Stimulated activated naive CD8-positive, alpha-beta T cell treated with anti-CD3 and anti-CD28 coated beads, Interleukin-15, Interleukin-2, amounts not matched to agents 100 ng/mL and 50 ng/mL, for 24 hours (primary cell): ENCODE measurements around the gene ACTG1.

Experiments
- H3K27ac Mint-ChIP-seq: one replicate; pipeline ENCODE4 v1.8.0; 2021; ENCODE audit warnings: mild to moderate bottlenecking, mixed read lengths
- H3K27me3 Mint-ChIP-seq: one replicate; pipeline ENCODE4 v1.8.0; 2021; ENCODE audit warnings: mixed read lengths
- H3K36me3 Mint-ChIP-seq: one replicate; pipeline ENCODE4 v1.8.0; 2021; ENCODE audit warnings: low read depth, mixed read lengths
- H3K4me1 Mint-ChIP-seq: one replicate; pipeline ENCODE4 v1.8.0; 2021; ENCODE audit warnings: low read depth, mixed read lengths
- H3K4me3 Mint-ChIP-seq: one replicate; pipeline ENCODE4 v1.8.0; 2021; ENCODE audit warnings: mild to moderate bottlenecking, mixed read lengths
- H3K9me3 Mint-ChIP-seq: one replicate; pipeline ENCODE4 v1.8.0; 2021; ENCODE audit warnings: mixed read lengths

ACTG1 gene

GRCh38 chr17:81528651-81529436 lies 16.2 kb upstream of the ACTG1 start:
- Mint-ChIP-seq H3K36me3 (no peaks in the 10 kb centered on the region), H3K4me3 (no peak overlapping the region), H3K27me3 (no peaks in the 10 kb centered on the region), H3K27ac (no peak overlapping the region), H3K9me3 (no peaks in the 10 kb centered on the region), H3K4me1 (no peaks in the 10 kb centered on the region)

- Mint-ChIP-seq H3K9me3 (no peaks in the 10 kb centered on the region), H3K36me3 (no peaks in the 10 kb centered on the region), H3K27me3 (no peaks in the 10 kb centered on the region), H3K4me1 (no peaks in the 10 kb centered on the region), H3K4me3 (no peak overlapping the region), H3K27ac (no peak overlapping the region)
Measured at GRCh38 chr17:81528384-81528650, 15.7 kb upstream of the ACTG1 start.

- Mint-ChIP-seq H3K9me3 (no peaks in the 10 kb centered on the region), H3K4me3 (no peak within 1 kb of the TSS), H3K27me3 (no peaks in the 10 kb centered on the region), H3K4me1 (no peaks in the 10 kb centered on the region), H3K27ac (no peak within 1 kb of the TSS), H3K36me3 (no peaks in the 10 kb centered on the region)
Measured at GRCh38 chr17:81527591-81528383, 15.2 kb upstream of the ACTG1 start, which contains the start of gene FSCN2. TSS of gene FSCN2 (plus strand) at chr17:81528377. CDS start at chr17:81528532, 155 bp downstream.

GRCh38 chr17:81526662-81527571 lies 14.3 kb upstream of the ACTG1 start:
- no peak overlapping the region for H3K27ac Mint-ChIP-seq
- no peak overlapping the region for H3K4me3 Mint-ChIP-seq
- H3K27me3 Mint-ChIP-seq: no peaks in the 10 kb centered on the region

GRCh38 chr17:81524865-81525159 lies 12.2 kb upstream of the ACTG1 start:
- H3K9me3 Mint-ChIP-seq: no peaks in the 10 kb centered on the region
- H3K27ac Mint-ChIP-seq: no peak overlapping the region
- H3K36me3 Mint-ChIP-seq: no peaks in the 10 kb centered on the region
- H3K4me1 Mint-ChIP-seq: peaks cover 3% of the 10 kb centered on the region
- H3K4me3 Mint-ChIP-seq: no peak overlapping the region
- no peaks in the 10 kb centered on the region for H3K27me3 Mint-ChIP-seq

More at GRCh38 chr17:81526662-81527571, 14.3 kb upstream of the ACTG1 start:
- Mint-ChIP-seq H3K36me3 (no peaks in the 10 kb centered on the region), H3K9me3 (no peaks in the 10 kb centered on the region), H3K4me1 (no peaks in the 10 kb centered on the region)

- Mint-ChIP-seq H3K27me3 (no peaks in the 10 kb centered on the region), H3K4me3 (no peak overlapping the region), H3K27ac (no peak overlapping the region), H3K36me3 (no peaks in the 10 kb centered on the region), H3K9me3 (no peaks in the 10 kb centered on the region), H3K4me1 (peaks cover 3% of the 10 kb centered on the region)
Measured at GRCh38 chr17:81524039-81524864, 11.7 kb upstream of the ACTG1 start.

GRCh38 chr17:81523402-81524038 lies 10.9 kb upstream of the ACTG1 start:
- H3K27ac Mint-ChIP-seq: no peak overlapping the region
- no peak overlapping the region for H3K4me3 Mint-ChIP-seq
- no peaks in the 10 kb centered on the region for H3K27me3 Mint-ChIP-seq
- H3K9me3 Mint-ChIP-seq: no peaks in the 10 kb centered on the region
- H3K36me3 Mint-ChIP-seq: no peaks in the 10 kb centered on the region
- H3K4me1 Mint-ChIP-seq: peaks cover 5% of the 10 kb centered on the region

GRCh38 chr17:81522491-81523401 lies 10.1 kb upstream of the ACTG1 start:
- peaks cover 12% of the 10 kb centered on the region for H3K4me1 Mint-ChIP-seq
- H3K27ac Mint-ChIP-seq: no peak overlapping the region
- no peaks in the 10 kb centered on the region for H3K9me3 Mint-ChIP-seq
- no peaks in the 10 kb centered on the region for H3K36me3 Mint-ChIP-seq
- H3K4me3 Mint-ChIP-seq: no peak overlapping the region
- H3K27me3 Mint-ChIP-seq: no peaks in the 10 kb centered on the region

GRCh38 chr17:81520021-81520901 lies 7.7 kb upstream of the ACTG1 start:
- Mint-ChIP-seq H3K9me3 (no peaks in the 10 kb centered on the region), H3K4me3 (no peak overlapping the region), H3K36me3 (no peaks in the 10 kb centered on the region), H3K4me1 (peaks cover 24% of the 10 kb centered on the region), H3K27me3 (no peaks in the 10 kb centered on the region), H3K27ac (no peak overlapping the region)

- H3K9me3 Mint-ChIP-seq: no peaks in the 10 kb centered on the region
- H3K4me1 Mint-ChIP-seq: peaks cover 24% of the 10 kb centered on the region
- no peak overlapping the region for H3K4me3 Mint-ChIP-seq
- no peak overlapping the region for H3K27ac Mint-ChIP-seq
- no peaks in the 10 kb centered on the region for H3K27me3 Mint-ChIP-seq
- H3K36me3 Mint-ChIP-seq: no peaks in the 10 kb centered on the region
Measured at GRCh38 chr17:81519284-81520020, 6.9 kb upstream of the ACTG1 start.

- no peak overlapping the region for H3K27ac Mint-ChIP-seq
- no peaks in the 10 kb centered on the region for H3K9me3 Mint-ChIP-seq
- peaks cover 24% of the 10 kb centered on the region for H3K4me1 Mint-ChIP-seq
- H3K36me3 Mint-ChIP-seq: no peaks in the 10 kb centered on the region
- H3K4me3 Mint-ChIP-seq: no peak overlapping the region
- H3K27me3 Mint-ChIP-seq: no peaks in the 10 kb centered on the region
Measured at GRCh38 chr17:81518785-81519283, 6.2 kb upstream of the ACTG1 start.
